HL-60 (cell line): ENCODE measurements around the gene MRAS.

ENCODE experiments used
- DNase-seq, 2 experiments: peaks; one replicate each; pipeline ENCODE4 v3.0.0-alpha.2; 2010 to 2020; ENCODE audit warnings: low read depth in 1 of 2, low spot score in 1 of 2
- H3K27ac ChIP-seq: fragments of 250-450 bp; sonication (Bioruptor Pico); replicated peaks from 2 replicates; pipeline ENCODE4 v1.5.1; 2020; ENCODE audit warnings: mild to moderate bottlenecking, moderate library complexity
- H3K27me3 ChIP-seq: fragments of 250-450 bp; sonication (Bioruptor Pico); 2 replicates; pipeline ENCODE4 v1.5.1; 2021; ENCODE audit warnings: mild to moderate bottlenecking, moderate library complexity; ENCODE audit not compliant: insufficient read depth, poor library complexity, severe bottlenecking
- H3K4me3 ChIP-seq: replicated peaks from 2 replicates; pipeline ENCODE4 v1.5.1; 2011; ENCODE audit warnings: mild to moderate bottlenecking, control low read depth, low read length; ENCODE audit not compliant: insufficient read depth
- GABPA ChIP-seq: IDR thresholded peaks from 2 replicates; pipeline ENCODE4 v1.6.1; 2012; ENCODE audit warnings: low read depth
- POLR2AphosphoS5 ChIP-seq: IDR thresholded peaks from 2 replicates; pipeline ENCODE4 v1.6.1; 2012; ENCODE audit warnings: low read depth
- SPI1 ChIP-seq: IDR thresholded peaks from 2 replicates; pipeline ENCODE4 v1.6.1; 2012; ENCODE audit warnings: low read depth, mild to moderate bottlenecking, borderline replicate concordance
- long read RNA-seq: library from polyadenylated mRNA; unstranded; transcript quantifications from one replicate; pipeline ENCODE4 v2.0.0, GENCODE V29; 2020
- TF ChIP-seq, protein P1 (sequence below): IDR thresholded peaks from 2 replicates; pipeline ENCODE4 v1.6.1; 2012; ENCODE audit warnings: low read depth; ENCODE audit not compliant: insufficient replicate concordance
- TF ChIP-seq, protein P2 (sequence below): IDR thresholded peaks from one replicate; pipeline ENCODE4 v1.5.1; 2011; ENCODE audit warnings: low read length, control low read depth, inconsistent platforms; ENCODE audit not compliant: insufficient read depth

The MRAS gene
- long read RNA-seq: 0 reads

DNA sequence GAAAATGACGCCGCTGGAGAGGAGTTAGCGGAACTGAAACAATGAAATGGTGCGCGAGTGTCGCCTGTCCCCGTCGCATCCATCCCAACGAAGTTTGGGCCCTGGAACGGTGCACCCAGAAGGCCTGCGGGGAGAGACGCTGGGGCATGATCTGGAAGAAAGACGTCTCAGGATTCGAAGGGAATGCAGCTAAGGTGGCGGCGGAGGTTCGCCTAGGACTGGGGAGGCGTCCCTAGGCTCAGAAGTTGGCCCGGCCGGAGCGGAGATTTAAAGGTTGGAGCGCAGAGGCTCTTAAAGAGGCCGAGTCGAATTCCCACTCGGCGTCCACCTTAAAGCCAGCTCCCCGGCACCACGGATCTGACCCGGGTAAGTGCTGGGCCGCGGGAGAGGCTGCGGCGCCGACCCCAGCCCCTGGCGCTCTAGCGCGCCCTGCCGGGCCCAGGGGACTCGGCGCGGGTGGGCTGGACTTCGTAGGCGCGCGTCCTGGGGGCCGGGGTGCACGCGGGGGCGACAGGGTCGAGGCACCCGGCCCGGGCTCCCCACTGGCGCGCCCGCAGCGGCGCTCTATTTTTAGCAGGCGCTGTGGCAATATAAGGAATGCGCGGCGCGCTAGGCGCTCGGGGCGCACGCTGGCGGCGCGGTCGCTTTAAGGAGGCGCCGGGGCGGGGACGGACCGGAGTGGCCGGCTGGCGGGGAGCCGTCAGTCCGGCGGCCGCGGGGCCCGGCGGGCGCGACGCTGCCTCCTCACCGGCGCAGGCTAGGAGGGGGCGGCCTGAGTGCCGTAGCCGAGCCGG is at the start of gene MRAS:
Gene MRAS (plus strand): TSS at position 620 of the 794 bp plus-strand sequence. CDS start 24,305 bp downstream, outside the sequence.
- no peak within 1 kb of the TSS for H3K27ac ChIP-seq
- H3K27me3 ChIP-seq: peaks cover 39% of the 10 kb centered on the region
- peak within 1 kb of the TSS; percentile 53 for H3K4me3 ChIP-seq
- DNase-seq: peak in 1 of 2 experiments; percentile 33
- TF ChIP-seq SPI1 (no peak), GABPA (no peak), POLR2AphosphoS5 (no peak)
- TF ChIP-seq, protein P1, sequence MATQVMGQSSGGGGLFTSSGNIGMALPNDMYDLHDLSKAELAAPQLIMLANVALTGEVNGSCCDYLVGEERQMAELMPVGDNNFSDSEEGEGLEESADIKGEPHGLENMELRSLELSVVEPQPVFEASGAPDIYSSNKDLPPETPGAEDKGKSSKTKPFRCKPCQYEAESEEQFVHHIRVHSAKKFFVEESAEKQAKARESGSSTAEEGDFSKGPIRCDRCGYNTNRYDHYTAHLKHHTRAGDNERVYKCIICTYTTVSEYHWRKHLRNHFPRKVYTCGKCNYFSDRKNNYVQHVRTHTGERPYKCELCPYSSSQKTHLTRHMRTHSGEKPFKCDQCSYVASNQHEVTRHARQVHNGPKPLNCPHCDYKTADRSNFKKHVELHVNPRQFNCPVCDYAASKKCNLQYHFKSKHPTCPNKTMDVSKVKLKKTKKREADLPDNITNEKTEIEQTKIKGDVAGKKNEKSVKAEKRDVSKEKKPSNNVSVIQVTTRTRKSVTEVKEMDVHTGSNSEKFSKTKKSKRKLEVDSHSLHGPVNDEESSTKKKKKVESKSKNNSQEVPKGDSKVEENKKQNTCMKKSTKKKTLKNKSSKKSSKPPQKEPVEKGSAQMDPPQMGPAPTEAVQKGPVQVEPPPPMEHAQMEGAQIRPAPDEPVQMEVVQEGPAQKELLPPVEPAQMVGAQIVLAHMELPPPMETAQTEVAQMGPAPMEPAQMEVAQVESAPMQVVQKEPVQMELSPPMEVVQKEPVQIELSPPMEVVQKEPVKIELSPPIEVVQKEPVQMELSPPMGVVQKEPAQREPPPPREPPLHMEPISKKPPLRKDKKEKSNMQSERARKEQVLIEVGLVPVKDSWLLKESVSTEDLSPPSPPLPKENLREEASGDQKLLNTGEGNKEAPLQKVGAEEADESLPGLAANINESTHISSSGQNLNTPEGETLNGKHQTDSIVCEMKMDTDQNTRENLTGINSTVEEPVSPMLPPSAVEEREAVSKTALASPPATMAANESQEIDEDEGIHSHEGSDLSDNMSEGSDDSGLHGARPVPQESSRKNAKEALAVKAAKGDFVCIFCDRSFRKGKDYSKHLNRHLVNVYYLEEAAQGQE: no peak
- TF ChIP-seq, protein P2, sequence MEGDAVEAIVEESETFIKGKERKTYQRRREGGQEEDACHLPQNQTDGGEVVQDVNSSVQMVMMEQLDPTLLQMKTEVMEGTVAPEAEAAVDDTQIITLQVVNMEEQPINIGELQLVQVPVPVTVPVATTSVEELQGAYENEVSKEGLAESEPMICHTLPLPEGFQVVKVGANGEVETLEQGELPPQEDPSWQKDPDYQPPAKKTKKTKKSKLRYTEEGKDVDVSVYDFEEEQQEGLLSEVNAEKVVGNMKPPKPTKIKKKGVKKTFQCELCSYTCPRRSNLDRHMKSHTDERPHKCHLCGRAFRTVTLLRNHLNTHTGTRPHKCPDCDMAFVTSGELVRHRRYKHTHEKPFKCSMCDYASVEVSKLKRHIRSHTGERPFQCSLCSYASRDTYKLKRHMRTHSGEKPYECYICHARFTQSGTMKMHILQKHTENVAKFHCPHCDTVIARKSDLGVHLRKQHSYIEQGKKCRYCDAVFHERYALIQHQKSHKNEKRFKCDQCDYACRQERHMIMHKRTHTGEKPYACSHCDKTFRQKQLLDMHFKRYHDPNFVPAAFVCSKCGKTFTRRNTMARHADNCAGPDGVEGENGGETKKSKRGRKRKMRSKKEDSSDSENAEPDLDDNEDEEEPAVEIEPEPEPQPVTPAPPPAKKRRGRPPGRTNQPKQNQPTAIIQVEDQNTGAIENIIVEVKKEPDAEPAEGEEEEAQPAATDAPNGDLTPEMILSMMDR: no peak

GRCh38 chr3:138300647-138301046 is 47.7 kb upstream of the MRAS start:
- no peak for TF ChIP-seq POLR2AphosphoS5
- no peak for TF ChIP-seq SPI1
- TF ChIP-seq, protein P2: no peak
- TF ChIP-seq, protein P1: no peak
- no peak for TF ChIP-seq GABPA
- H3K27ac ChIP-seq: no peak overlapping the region
- no peaks in the 10 kb centered on the region for H3K27me3 ChIP-seq
- H3K4me3 ChIP-seq: no peak overlapping the region
- no peak for DNase-seq

- Histone ChIP-seq H3K4me3 (no peak overlapping the region), H3K27ac (no peak overlapping the region), H3K27me3 (no peaks in the 10 kb centered on the region)
- DNase-seq: no peak
- TF ChIP-seq, protein P2: no peak
- TF ChIP-seq POLR2AphosphoS5 (no peak), GABPA (no peak), SPI1 (no peak)
- TF ChIP-seq, protein P1: no peak
Measured at GRCh38 chr3:138303474-138303873, 44.9 kb upstream of the MRAS start.
